GM23338 (cell line): ENCODE results near the gene LEKR1. TPM values are rescaled to one million over a fixed set of nuclear protein-coding genes. Genes with fewer than 3 reads are reported as not detected.

Source experiments
- ATAC-seq: fragments of 200-7000 bp; cut with Tn5 transposase; 3 replicates; pipeline ENCODE4 v1.9.1; 2020
- DNase-seq: peaks from one replicate; pipeline ENCODE4 v3.0.0-alpha.2; 2015; ENCODE audit warnings: low spot score
- H2AFZ ChIP-seq: fragments of 200-600 bp; sonication (generic); 2 replicates; pipeline ENCODE4 v1.8.0; 2016; ENCODE audit warnings: antibody characterized with exemption, mild to moderate bottlenecking, moderate library complexity
- H3F3A ChIP-seq: fragments of 200-600 bp; sonication (generic); replicated peaks from 2 replicates; pipeline ENCODE4 v1.8.0; 2017; ENCODE audit warnings: antibody characterized with exemption, mixed run types, low read depth
- H3K27ac ChIP-seq: fragments of 200-600 bp; sonication (generic); 2 replicates; pipeline ENCODE4 v1.6.1; 2016; ENCODE audit warnings: low read depth
- H3K27me3 ChIP-seq: fragments of 200-600 bp; sonication (generic); 2 replicates; pipeline ENCODE4 v1.8.0; 2016; ENCODE audit warnings: mild to moderate bottlenecking, mixed run types, moderate library complexity; ENCODE audit not compliant: insufficient read depth
- H3K36me3 ChIP-seq: fragments of 200-600 bp; sonication (generic); 2 replicates; pipeline ENCODE4 v1.8.0; 2016; ENCODE audit warnings: mild to moderate bottlenecking; ENCODE audit not compliant: insufficient read depth
- H3K4me1 ChIP-seq: fragments of 200-600 bp; sonication (generic); 2 replicates; pipeline ENCODE4 v1.8.0; 2016; ENCODE audit warnings: mild to moderate bottlenecking, moderate library complexity; ENCODE audit not compliant: insufficient read depth
- H3K4me2 ChIP-seq: fragments of 200-600 bp; sonication (generic); 2 replicates; pipeline ENCODE4 v1.7.1; 2017; ENCODE audit warnings: mixed run types
- H3K4me3 ChIP-seq: fragments of 200-600 bp; sonication (generic); 2 replicates; pipeline ENCODE4 v1.6.1; 2016; ENCODE audit warnings: mixed run types
- H3K79me2 ChIP-seq: fragments of 200-600 bp; sonication (generic); replicated peaks from 2 replicates; pipeline ENCODE4 v1.8.0; 2017; ENCODE audit warnings: mild to moderate bottlenecking; ENCODE audit not compliant: insufficient read depth
- H3K9me2 ChIP-seq: fragments of 200-600 bp; sonication (generic); 2 replicates; pipeline ENCODE4 v1.8.0; 2017; ENCODE audit not compliant: insufficient read depth
- H4K20me1 ChIP-seq: fragments of 200-600 bp; sonication (generic); replicated peaks from 2 replicates; pipeline ENCODE4 v1.8.0; 2017; ENCODE audit warnings: mild to moderate bottlenecking; ENCODE audit not compliant: insufficient read depth
- H3K27ac Mint-ChIP-seq: 2 replicates; pipeline ENCODE4 v1.8.0; 2020; ENCODE audit warnings: inconsistent platforms, mild to moderate bottlenecking, moderate library complexity, mixed read lengths
- H3K27me3 Mint-ChIP-seq: 3 replicates; pipeline ENCODE4 v1.8.0; 2022; ENCODE audit warnings: low read depth, mild to moderate bottlenecking, moderate library complexity, mixed read lengths, inconsistent platforms; ENCODE audit not compliant: insufficient read depth, poor library complexity
- H3K36me3 Mint-ChIP-seq: 3 replicates; pipeline ENCODE4 v1.8.0; 2021; ENCODE audit warnings: low read depth, mild to moderate bottlenecking, inconsistent platforms, moderate library complexity, mixed read lengths
- H3K4me1 Mint-ChIP-seq: 3 replicates; pipeline ENCODE4 v1.8.0; 2020; ENCODE audit warnings: mild to moderate bottlenecking, inconsistent platforms, mixed read lengths
- H3K4me3 Mint-ChIP-seq: 3 replicates; pipeline ENCODE4 v1.8.0; 2021; ENCODE audit warnings: moderate library complexity, mild to moderate bottlenecking, inconsistent platforms, mixed read lengths
- H3K9me3 Mint-ChIP-seq: 3 replicates; pipeline ENCODE4 v1.8.0; 2020; ENCODE audit warnings: moderate library complexity, mild to moderate bottlenecking, inconsistent platforms, mixed read lengths
- CREB1 ChIP-seq: fragments of 250-450 bp; sonication (Bioruptor Pico); IDR thresholded peaks from 2 replicates; pipeline ENCODE4 v1.5.0; 2020; ENCODE audit warnings: low read depth, mild to moderate bottlenecking, moderate library complexity
- CTCF ChIP-seq, 2 experiments: fragments of 200-600 bp in 1 of 2; sonication (generic) in 1 of 2; conservative IDR thresholded peaks; 2 replicates each; pipeline versions ENCODE4 v1.5.1 to v1.6.1; 2016 to 2017; ENCODE audit warnings: antibody characterized with exemption in 2 of 2, low read depth in 2 of 2, mild to moderate bottlenecking in 2 of 2, moderate library complexity in 1 of 2
- ETS1 ChIP-seq: IDR thresholded peaks from 2 replicates; pipeline ENCODE4 v1.6.1; 2016; ENCODE audit warnings: antibody characterized with exemption
- EZH2 ChIP-seq: fragments of 200-600 bp; sonication (generic); IDR thresholded peaks from one replicate; pipeline ENCODE4 v1.8.0; 2017; ENCODE audit warnings: antibody characterized with exemption, mild to moderate bottlenecking, low read depth; ENCODE audit not compliant: unreplicated experiment
- JUNB ChIP-seq: IDR thresholded peaks from one replicate; pipeline ENCODE4 v1.6.1; 2016; ENCODE audit warnings: antibody characterized with exemption; ENCODE audit not compliant: unreplicated experiment
- NANOG ChIP-seq: IDR thresholded peaks from 2 replicates; pipeline ENCODE4 v1.6.1; 2016; ENCODE audit warnings: antibody characterized with exemption, borderline replicate concordance
- REST ChIP-seq: IDR thresholded peaks from one replicate; pipeline ENCODE4 v1.6.1; 2018; ENCODE audit warnings: antibody characterized with exemption; ENCODE audit not compliant: unreplicated experiment
- polyA plus RNA-seq: library from polyadenylated mRNA; unstranded; fragments of >200 nt; fragmentation: Nextera tagmentation; extraction: Ambion mirVana; gene quantifications from 2 replicates; pipeline ENCODE4 v1.2.1, GENCODE V29; 2016
- total RNA-seq: library from RNA; depleted of rRNA; stranded (reverse); fragments of >200 nt; shearing (Covaris generic); gene quantifications from 2 replicates; pipeline ENCODE4 v1.2.3, GENCODE V29; 2014

The LEKR1 gene
- total and polyA plus RNA-seq, 2 experiments from 2014 or later = not detected

- TF ChIP-seq ETS1 (no peak), CREB1 (no peak), REST (no peak), EZH2 (no peak), NANOG (no peak)
These were observed 161.8 kb downstream of the LEKR1 start (continued) for GRCh38 chr3:156987946-156988345.

- no peak for DNase-seq
- Histone ChIP-seq H3K4me2 (no peak overlapping the region), H3K27ac (no peak overlapping the region), H3K36me3 (no peaks in the 10 kb centered on the region), H3K79me2 (no peaks in the 10 kb centered on the region), H3F3A (no peaks in the 10 kb centered on the region), H3K4me1 (no peaks in the 10 kb centered on the region), H3K9me2 (no peaks in the 10 kb centered on the region), H2AFZ (no peak overlapping the region), H3K27me3 (no peaks in the 10 kb centered on the region), H3K4me3 (no peak overlapping the region), H4K20me1 (no peaks in the 10 kb centered on the region)
- TF ChIP-seq ETS1 = no peak
- TF ChIP-seq JUNB = no peak
- Mint-ChIP-seq H3K27me3 (no peaks in the 10 kb centered on the region), H3K36me3 (no peaks in the 10 kb centered on the region), H3K9me3 (no peaks in the 10 kb centered on the region), H3K4me3 (no peak overlapping the region), H3K27ac (no peak overlapping the region), H3K4me1 (no peaks in the 10 kb centered on the region)
- no peak for ATAC-seq
These were observed 171.2 kb downstream of the LEKR1 start for GRCh38 chr3:156997351-156997750.

- Histone ChIP-seq H3F3A (no peaks in the 10 kb centered on the region), H3K4me1 (no peaks in the 10 kb centered on the region), H3K9me2 (no peaks in the 10 kb centered on the region), H3K4me3 (no peak overlapping the region), H3K36me3 (no peaks in the 10 kb centered on the region), H3K4me2 (no peak overlapping the region), H3K79me2 (no peaks in the 10 kb centered on the region), H3K27me3 (no peaks in the 10 kb centered on the region), H3K27ac (no peak overlapping the region), H2AFZ (no peak overlapping the region), H4K20me1 (no peaks in the 10 kb centered on the region)
- H3K9me3 Mint-ChIP-seq = no peaks in the 10 kb centered on the region
- H3K36me3 Mint-ChIP-seq = no peaks in the 10 kb centered on the region
- ATAC-seq (no peak), DNase-seq (no peak)
- H3K4me1 Mint-ChIP-seq = no peaks in the 10 kb centered on the region
- H3K4me3 Mint-ChIP-seq = no peak overlapping the region
- no peak overlapping the region for H3K27ac Mint-ChIP-seq
- TF ChIP-seq NANOG (no peak), CTCF (conservative IDR thresholded peaks at IDR 0.05; ENCODE audit: low read depth in 2 of 2) (no peak)
- no peaks in the 10 kb centered on the region for H3K27me3 Mint-ChIP-seq
These were observed 175.2 kb downstream of the LEKR1 start for GRCh38 chr3:157001221-157001957.
